ENCODE measurements around the gene TRAF4. TPM values are rescaled to one million over a fixed set of nuclear protein-coding genes. Genes with fewer than 3 reads are reported as not detected.

TRAF4 gene
- total RNA-seq, 1 donor from 2014 or later = 108 TPM

DNA sequence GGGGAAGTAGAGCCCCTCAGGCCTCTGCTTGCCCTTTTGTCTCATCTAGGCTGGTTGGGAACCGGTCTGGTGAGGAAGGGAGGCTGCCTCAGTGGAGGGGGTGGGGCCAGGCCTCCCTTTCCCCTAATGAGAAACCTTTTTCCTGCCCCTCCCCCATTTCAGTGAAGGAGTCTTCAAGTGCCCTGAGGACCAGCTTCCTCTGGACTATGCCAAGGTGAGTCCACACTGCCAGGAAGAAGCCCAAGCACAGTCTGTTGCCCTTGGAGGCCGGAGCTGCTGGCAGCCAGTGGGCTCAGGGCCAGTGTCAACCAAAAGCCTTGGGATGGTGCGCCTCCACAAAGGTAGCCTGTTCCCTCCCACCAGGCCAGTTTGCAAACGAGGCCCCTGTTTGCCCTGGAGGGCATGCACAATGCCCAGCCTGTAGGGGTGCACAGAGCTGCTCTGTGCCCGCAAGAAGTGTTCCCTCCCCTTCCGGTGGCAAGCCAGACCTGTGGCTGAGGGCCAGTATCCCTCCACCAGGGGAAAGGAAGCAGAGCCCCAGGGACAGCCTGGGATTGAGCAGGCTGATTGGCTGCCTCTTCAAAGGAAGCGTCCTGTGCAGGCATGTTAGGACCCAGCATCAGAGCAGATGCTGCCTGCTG, 3.4 kb downstream of the TRAF4 start:
- intact Hi-C loops (cut with micrococcal nuclease) = no loop called here

- intact Hi-C loops (cut with micrococcal nuclease) = no loop called here
Observed at GRCh38 chr17:28747801-28748750, 4.3 kb downstream of the TRAF4 start.

DNA sequence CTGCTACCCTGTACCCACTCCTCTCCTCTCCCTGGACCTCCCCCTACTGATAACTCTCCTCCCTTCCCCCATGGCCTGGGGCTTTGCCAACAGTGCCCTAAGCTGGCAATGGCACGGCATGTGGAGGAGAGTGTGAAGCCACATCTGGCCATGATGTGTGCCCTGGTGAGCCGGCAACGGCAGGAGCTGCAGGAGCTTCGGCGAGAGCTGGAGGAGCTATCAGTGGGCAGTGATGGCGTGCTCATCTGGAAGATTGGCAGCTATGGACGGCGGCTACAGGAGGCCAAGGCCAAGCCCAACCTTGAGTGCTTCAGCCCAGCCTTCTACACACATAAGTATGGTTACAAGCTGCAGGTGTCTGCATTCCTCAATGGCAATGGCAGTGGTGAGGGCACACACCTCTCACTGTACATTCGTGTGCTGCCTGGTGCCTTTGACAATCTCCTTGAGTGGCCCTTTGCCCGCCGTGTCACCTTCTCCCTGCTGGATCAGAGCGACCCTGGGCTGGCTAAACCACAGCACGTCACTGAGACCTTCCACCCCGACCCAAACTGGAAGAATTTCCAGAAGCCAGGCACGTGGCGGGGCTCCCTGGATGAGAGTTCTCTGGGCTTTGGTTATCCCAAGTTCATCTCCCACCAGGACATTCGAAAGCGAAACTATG, 5.2 kb downstream of the TRAF4 start:
- intact Hi-C loops (cut with micrococcal nuclease) = no loop called here

DNA sequence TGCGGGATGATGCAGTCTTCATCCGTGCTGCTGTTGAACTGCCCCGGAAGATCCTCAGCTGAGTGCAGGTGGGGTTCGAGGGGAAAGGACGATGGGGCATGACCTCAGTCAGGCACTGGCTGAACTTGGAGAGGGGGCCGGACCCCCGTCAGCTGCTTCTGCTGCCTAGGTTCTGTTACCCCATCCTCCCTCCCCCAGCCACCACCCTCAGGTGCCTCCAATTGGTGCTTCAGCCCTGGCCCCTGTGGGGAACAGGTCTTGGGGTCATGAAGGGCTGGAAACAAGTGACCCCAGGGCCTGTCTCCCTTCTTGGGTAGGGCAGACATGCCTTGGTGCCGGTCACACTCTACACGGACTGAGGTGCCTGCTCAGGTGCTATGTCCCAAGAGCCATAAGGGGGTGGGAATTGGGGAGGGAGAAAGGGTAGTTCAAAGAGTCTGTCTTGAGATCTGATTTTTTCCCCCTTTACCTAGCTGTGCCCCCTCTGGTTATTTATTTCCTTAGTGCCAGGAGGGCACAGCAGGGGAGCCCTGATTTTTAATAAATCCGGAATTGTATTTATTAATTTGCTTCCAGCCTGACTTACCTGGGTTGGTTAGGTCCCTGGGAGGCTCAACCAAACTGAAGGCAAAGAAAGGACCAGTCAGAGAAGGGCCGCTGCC, 5.8 kb downstream of the TRAF4 start:
- intact Hi-C loops (cut with micrococcal nuclease) = loop anchor here (1.0 kb wide), 2 partner anchors 22 to 102 kb away; no protein-coding TSS in a partner anchor

GRCh38 chr17:28750178-28751047, 6.6 kb downstream of the TRAF4 start:
- intact Hi-C loops (cut with micrococcal nuclease) = loop anchor here (1.0 kb wide), 2 partner anchors 23 to 103 kb away; no protein-coding TSS in a partner anchor

DNA sequence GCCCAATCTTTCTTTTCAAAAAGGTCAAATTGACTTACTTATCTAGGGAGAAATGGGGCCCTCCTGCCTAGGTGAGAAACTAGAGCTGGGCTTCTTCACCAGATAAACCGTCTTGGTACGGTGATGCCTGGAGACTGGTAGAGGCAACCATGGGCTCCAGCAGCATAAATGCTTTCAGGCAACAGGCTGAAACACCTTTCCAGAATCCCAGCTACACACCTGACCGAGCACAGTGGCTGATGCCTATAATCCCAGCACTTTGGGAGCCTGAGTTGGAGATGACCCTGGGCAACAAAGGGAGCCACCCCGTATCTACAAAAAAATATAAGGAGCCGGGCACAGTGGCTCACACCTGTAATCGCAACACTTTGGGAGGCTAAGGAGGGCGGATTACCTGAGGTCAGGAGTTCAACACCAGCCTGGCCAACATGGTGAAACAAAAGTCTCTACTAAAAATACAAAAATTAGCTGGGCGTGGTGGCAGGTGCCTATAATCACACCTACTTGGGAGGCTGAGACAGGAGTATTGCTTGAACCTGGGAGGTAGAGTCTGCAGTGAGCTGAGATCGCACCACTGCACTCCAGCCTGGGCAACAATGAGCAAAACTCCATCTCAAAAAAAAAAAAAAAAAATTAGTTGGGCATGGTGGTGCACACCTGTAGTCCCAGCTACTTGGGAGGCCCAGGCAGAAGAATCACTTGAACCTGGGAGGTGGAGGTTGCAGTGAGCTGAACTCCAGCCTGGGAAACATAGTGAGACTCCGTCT, 8.0 kb downstream of the TRAF4 start:
- intact Hi-C loops (cut with micrococcal nuclease) = no loop called here

DNA sequence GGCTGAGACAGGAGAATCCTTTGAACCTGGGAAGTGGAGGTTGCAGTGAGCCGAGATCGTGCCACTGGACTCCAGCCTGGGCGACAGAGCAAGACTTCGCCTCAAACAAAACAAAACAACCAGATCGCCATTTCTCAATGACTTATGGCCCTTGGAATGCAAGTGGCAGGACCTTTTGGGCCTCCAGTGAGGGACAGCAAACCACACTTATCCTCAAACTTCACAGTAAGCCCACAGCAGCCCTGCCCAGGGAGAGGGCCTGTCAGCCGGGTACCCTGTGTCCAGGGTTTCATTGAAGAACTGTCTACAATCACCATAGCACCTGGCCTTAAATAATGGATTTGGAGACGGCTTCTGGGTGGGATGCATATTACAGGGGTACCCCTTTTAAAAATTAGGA, 11.7 kb downstream of the TRAF4 start:
- intact Hi-C loops (cut with micrococcal nuclease) = no loop called here

GRCh38 chr17:28756049-28756804, 12.4 kb downstream of the TRAF4 start:
- intact Hi-C loops (cut with micrococcal nuclease) = no loop called here

- intact Hi-C loops (cut with micrococcal nuclease) = no loop called here
Observed at GRCh38 chr17:28758411-28759121, 14.8 kb downstream of the TRAF4 start.

- intact Hi-C loops (cut with micrococcal nuclease) = no loop called here
Observed at GRCh38 chr17:28759256-28759865, 15.6 kb downstream of the TRAF4 start.

- intact Hi-C loops (cut with micrococcal nuclease) = no loop called here
Observed at GRCh38 chr17:28760601-28761562, 17.1 kb downstream of the TRAF4 start.

GRCh38 chr17:28763137-28763799, 19.5 kb downstream of the TRAF4 start:
- intact Hi-C loops (cut with micrococcal nuclease) = loop anchor here (1.0 kb wide), 6 partner anchors 36 to 189 kb away; partner anchors contain the start of genes DHRS13 and FAM222B

GRCh38 chr17:28763804-28764266, 20.0 kb downstream of the TRAF4 start:
- intact Hi-C loops (cut with micrococcal nuclease) = loop anchor here (1.0 kb wide), 6 partner anchors 37 to 188 kb away; partner anchors contain the start of genes DHRS13 and FAM222B

GRCh38 chr17:28765038-28765437, 21.2 kb downstream of the TRAF4 start:
- intact Hi-C loops (cut with micrococcal nuclease) = no loop called here

DNA sequence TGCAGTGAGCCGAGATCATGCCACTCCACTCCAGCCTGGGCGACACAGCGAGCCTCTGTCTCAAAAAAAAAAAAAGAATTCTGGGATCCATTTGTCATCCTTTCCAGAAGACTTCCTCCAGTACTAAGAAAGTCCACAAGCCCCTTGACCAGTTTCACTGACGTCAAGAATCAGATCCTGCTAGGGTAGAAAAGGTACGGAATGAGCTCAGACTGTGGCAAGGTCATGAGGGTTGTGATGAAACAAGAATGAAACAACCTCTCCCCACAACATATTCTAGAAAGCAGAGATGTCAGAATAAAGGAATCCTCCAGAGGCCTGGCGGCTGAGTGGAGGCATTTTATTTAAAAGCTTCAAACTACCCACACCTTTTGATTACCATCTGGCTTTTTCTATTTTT, 29.9 kb downstream of the TRAF4 start:
- intact Hi-C loops (cut with micrococcal nuclease) = no loop called here

GRCh38 chr17:28774206-28774605, 30.4 kb downstream of the TRAF4 start:
- intact Hi-C loops (cut with micrococcal nuclease) = no loop called here

Data from T-helper 1 cell treated with Interleukin-12 subunit alpha and Interleukin-12 subunit beta and Interleukin-4 antibody, amounts not matched to agents 30 ng/mL and 1 ng/mL, for 36 hours (primary cell).